Measurements from ENCODE around the gene CARNS1. TPM values are rescaled to one million over a fixed set of nuclear protein-coding genes. Genes with fewer than 3 reads are reported as not detected.

Gene CARNS1
- total RNA-seq, 1 experiment from 2014 or later: 1.1 TPM

GRCh38 chr11:67409261-67409666 lies 6.2 kb upstream of the CARNS1 start:
- Histone ChIP-seq H3T11ph (ENCODE audit: low read length) (no peak overlapping the region), H3K9ac (ENCODE audit: extremely low read depth, insufficient read length, low read length) (no peak overlapping the region), H3K27ac (ENCODE audit: insufficient read length, low read depth, low read length) (no peak overlapping the region), H2AK5ac (ENCODE audit: insufficient read length, low read length) (no peak overlapping the region), H2BK15ac (ENCODE audit: low read depth, low read length) (no peak overlapping the region), H4K8ac (replicated peaks; ENCODE audit: insufficient read length, low read depth, low read length) (no peak overlapping the region), H4K91ac (ENCODE audit: insufficient read length, low read depth, low read length) (no peak overlapping the region), H2BK120ac (ENCODE audit: low read depth, low read length, poor library complexity, severe bottlenecking) (no peak overlapping the region), H2AFZ (ENCODE audit: low read length) (no peak overlapping the region), H3K79me2 (ENCODE audit: insufficient read depth, low read length) (no peaks in the 10 kb centered on the region), H4K5ac (ENCODE audit: insufficient read length, low read depth, low read length) (no peak overlapping the region), H3K27me3 (ENCODE audit: insufficient read depth, low read length) (no peaks in the 10 kb centered on the region), H4K20me1 (ENCODE audit: control insufficient read depth, insufficient read depth, insufficient read length) (no peaks in the 10 kb centered on the region), H2BK20ac (ENCODE audit: low read depth, low read length, poor library complexity, severe bottlenecking) (no peak overlapping the region), H3K4ac (ENCODE audit: low read depth, low read length) (no peak overlapping the region), H3K23ac (ENCODE audit: insufficient read length, low read depth, low read length) (no peak overlapping the region), H2BK12ac (ENCODE audit: insufficient read length, low read depth, low read length) (no peak overlapping the region), H3K18ac (ENCODE audit: insufficient read length, low read depth, low read length) (no peak overlapping the region), H2BK5ac (ENCODE audit: insufficient read length, low read length) (no peak overlapping the region), H3K14ac (ENCODE audit: insufficient read depth, low read length) (no peak overlapping the region), H3K9me3 (ENCODE audit: control insufficient read depth, low read depth, low read length) (no peaks in the 10 kb centered on the region), H3K79me1 (ENCODE audit: insufficient read depth, low read depth, low read length, poor library complexity, severe bottlenecking) (no peaks in the 10 kb centered on the region), H3K56ac (ENCODE audit: insufficient read length, low read depth, low read length) (no peak overlapping the region), H3K23me2 (ENCODE audit: insufficient read length, low read depth, low read length, poor library complexity, severe bottlenecking) (no peaks in the 10 kb centered on the region), H3K4me1 (ENCODE audit: insufficient read depth, low read length) (no peaks in the 10 kb centered on the region), H3K4me2 (ENCODE audit: insufficient read depth, insufficient read length, low read length) (no peak overlapping the region)
- no peaks in the 10 kb centered on the region for H3K36me3 Mint-ChIP-seq (ENCODE audit: insufficient read depth in 1 of 3, low read depth in 3 of 3)
- no peak overlapping the region for H3K4me3 Mint-ChIP-seq
- no peak for DNase-seq
- TF ChIP-seq CTCF (conservative IDR thresholded peaks at IDR 0.05): no peak
- H3K4me1 Mint-ChIP-seq: peaks cover 14 to 28% of the 10 kb centered on the region in 2 experiments
- no peaks in the 10 kb centered on the region for H3K9me3 Mint-ChIP-seq
- H3K27me3 Mint-ChIP-seq (ENCODE audit: low read depth): peaks cover 49% of the 10 kb centered on the region
- no CpG with 5 or more reads among the region's 24 CpGs for WGBS (ENCODE audit: extremely low coverage, insufficient read length, low lambda C conversion rate)
- H3K27ac Mint-ChIP-seq: no peak overlapping the region
